ENCODE results near the gene SETD3. TPM values are rescaled to one million over a fixed set of nuclear protein-coding genes. Genes with fewer than 3 reads are reported as not detected.
A peak's percentile ranks its signal among the peaks of the same experiment; 100 is the strongest.

Gene SETD3
- total and polyA plus RNA-seq, 2 experiments from 2014 or later, result 60.1 to 67.5 TPM

- no peak overlapping the region for H3K4me3 ChIP-seq
- H3K4me1 ChIP-seq (ENCODE audit: low read depth), result peaks cover 28% of the 10 kb centered on the region
- H3K36me3 ChIP-seq, result no peaks in the 10 kb centered on the region
- no peak for TF ChIP-seq CTCF (IDR thresholded peaks at IDR 0.05; ENCODE audit: low read depth, low read length)
- H3K27me3 ChIP-seq, result no peaks in the 10 kb centered on the region
- no peak overlapping the region for H3K27ac ChIP-seq
- no peak for DNase-seq (ENCODE audit: low read depth in 1 of 2, low spot score in 1 of 2)
- H3K9me3 ChIP-seq (ENCODE audit: low read depth), result no peaks in the 10 kb centered on the region
Measured at GRCh38 chr14:99473458-99473857, 7.2 kb downstream of the SETD3 start.

- no peak for DNase-seq (ENCODE audit: low read depth in 1 of 2, low spot score in 1 of 2)
- no peak for TF ChIP-seq CTCF (IDR thresholded peaks at IDR 0.05; ENCODE audit: low read depth, low read length)
- no peak overlapping the region for H3K27ac ChIP-seq
- H3K27me3 ChIP-seq, result no peaks in the 10 kb centered on the region
- no peaks in the 10 kb centered on the region for H3K36me3 ChIP-seq
- H3K9me3 ChIP-seq (ENCODE audit: low read depth), result no peaks in the 10 kb centered on the region
- H3K4me1 ChIP-seq (ENCODE audit: low read depth), result peaks cover 28% of the 10 kb centered on the region
- no peak overlapping the region for H3K4me3 ChIP-seq
Measured at GRCh38 chr14:99472937-99473336, 7.7 kb downstream of the SETD3 start.

GRCh38 chr14:99471731-99472130 lies 8.9 kb downstream of the SETD3 start:
- no peaks in the 10 kb centered on the region for H3K9me3 ChIP-seq (ENCODE audit: low read depth)
- H3K4me1 ChIP-seq (ENCODE audit: low read depth), result peaks cover 40% of the 10 kb centered on the region
- no peak overlapping the region for H3K4me3 ChIP-seq
- no peaks in the 10 kb centered on the region for H3K36me3 ChIP-seq
- no peak overlapping the region for H3K27ac ChIP-seq
- DNase-seq (ENCODE audit: low read depth in 1 of 2, low spot score in 1 of 2), result no peak
- TF ChIP-seq CTCF (IDR thresholded peaks at IDR 0.05; ENCODE audit: low read depth, low read length), result no peak
- no peaks in the 10 kb centered on the region for H3K27me3 ChIP-seq

- TF ChIP-seq CTCF (IDR thresholded peaks at IDR 0.05; ENCODE audit: low read depth, low read length), result no peak
- no peaks in the 10 kb centered on the region for H3K36me3 ChIP-seq
Measured at GRCh38 chr14:99468836-99469592, 11.6 kb downstream of the SETD3 start.

GRCh38 chr14:99468081-99468480 lies 12.6 kb downstream of the SETD3 start:
- Histone ChIP-seq H3K27ac (peak overlapping the region; percentile 86), H3K27me3 (no peaks in the 10 kb centered on the region), H3K36me3 (peaks cover 4% of the 10 kb centered on the region), H3K4me1 (ENCODE audit: low read depth) (peaks cover 47% of the 10 kb centered on the region), H3K9me3 (ENCODE audit: low read depth) (no peaks in the 10 kb centered on the region), H3K4me3 (no peak overlapping the region)
- DNase-seq (ENCODE audit: low read depth in 1 of 2, low spot score in 1 of 2), result no peak
- no peak for TF ChIP-seq CTCF (IDR thresholded peaks at IDR 0.05; ENCODE audit: low read depth, low read length)

More at GRCh38 chr14:99468836-99469592, 11.6 kb downstream of the SETD3 start:
- H3K27me3 ChIP-seq, result no peaks in the 10 kb centered on the region
- DNase-seq (ENCODE audit: low read depth in 1 of 2, low spot score in 1 of 2), result no peak
- peak overlapping the region; percentile 86 for H3K27ac ChIP-seq
- peaks cover 41% of the 10 kb centered on the region for H3K4me1 ChIP-seq (ENCODE audit: low read depth)
- H3K4me3 ChIP-seq, result no peak overlapping the region
- no peaks in the 10 kb centered on the region for H3K9me3 ChIP-seq (ENCODE audit: low read depth)

All from cardiac muscle cell (in vitro differentiated cells and primary cell).